Natural killer cell (primary cell): Measurements from ENCODE around the gene FAM131A. TPM values are rescaled to one million over a fixed set of nuclear protein-coding genes. Genes with fewer than 3 reads are reported as not detected.

ENCODE experiments used
- ATAC-seq, 3 donors: fragments of 150-1000 bp in 2 of 3; fragments of 200-7000 bp in 1 of 3; cut with Tn5 transposase; 1 replicate in 1 of 3; 2 replicates in 2 of 3; pipeline ENCODE4 v1.10.0; 2021; ENCODE audit warnings: mild to moderate bottlenecking in 2 of 3, moderate library complexity in 2 of 3
- DNase-seq, 2 donors: peaks; one replicate each; pipeline versions ENCODE4 v3.0.0 to v3.0.0-alpha.2; 2013 to 2021; ENCODE audit warnings: mixed read lengths in 1 of 2
- H3K27ac ChIP-seq: one replicate; pipeline ENCODE4 v1.5.1; 2013; ENCODE audit warnings: mild to moderate bottlenecking, low read length
- H3K27me3 ChIP-seq: one replicate; pipeline ENCODE4 v1.6.1; 2013; ENCODE audit warnings: low read length; ENCODE audit not compliant: control insufficient read depth, insufficient read depth
- H3K36me3 ChIP-seq: one replicate; pipeline ENCODE4 v1.6.1; 2013; ENCODE audit warnings: low read length; ENCODE audit not compliant: control insufficient read depth, insufficient read depth
- H3K4me1 ChIP-seq: one replicate; pipeline ENCODE4 v1.6.1; 2013; ENCODE audit warnings: low read length; ENCODE audit not compliant: control insufficient read depth, insufficient read depth
- H3K4me3 ChIP-seq: one replicate; pipeline ENCODE4 v1.5.1; 2013; ENCODE audit warnings: low read length
- H3K9me3 ChIP-seq: one replicate; pipeline ENCODE4 v1.6.1; 2013; ENCODE audit warnings: low read length; ENCODE audit not compliant: control insufficient read depth, insufficient read depth
- H3K27ac Mint-ChIP-seq, 2 donors: one replicate each; pipeline ENCODE4 v1.8.0; 2022; ENCODE audit warnings: mild to moderate bottlenecking in 2 of 2, mixed read lengths in 2 of 2, moderate library complexity in 1 of 2
- H3K27me3 Mint-ChIP-seq, 2 donors: one replicate each; pipeline ENCODE4 v1.8.0; 2022; ENCODE audit warnings: low read depth in 2 of 2, mixed read lengths in 2 of 2
- H3K36me3 Mint-ChIP-seq: one replicate; pipeline ENCODE4 v1.8.0; 2022; ENCODE audit warnings: mixed read lengths
- H3K4me1 Mint-ChIP-seq, 2 donors: one replicate each; pipeline ENCODE4 v1.8.0; 2022; ENCODE audit warnings: mixed read lengths in 2 of 2
- H3K4me3 Mint-ChIP-seq: one replicate; pipeline ENCODE4 v1.8.0; 2022; ENCODE audit warnings: mild to moderate bottlenecking, moderate library complexity, mixed read lengths
- H3K9me3 Mint-ChIP-seq, 2 donors: one replicate each; pipeline ENCODE4 v1.8.0; 2022; ENCODE audit warnings: mixed read lengths in 2 of 2
- CTCF ChIP-seq: fragments of 200-600 bp; IDR thresholded peaks from one replicate; pipeline ENCODE4 v1.8.0; 2022; ENCODE audit warnings: antibody characterized with exemption
- WGBS: methylation state at CpG from one replicate; pipeline ENCODE4 v1.1.7; 2013; ENCODE audit warnings: missing lambda C conversion rate; ENCODE audit not compliant: insufficient coverage; 5-methylcytosine and 5-hydroxymethylcytosine counted together
- intact Hi-C: fragments of 100-400 bp; cut with micrococcal nuclease; formaldehyde crosslinking; loops from one replicate; pipeline ENCODE4 v1.14.2; 2022
- total RNA-seq, 4 donors: library from RNA; stranded (reverse); fragments of 120-200 nt in 1 of 4; gene quantifications; one replicate each; pipeline versions ENCODE4 v1.2.3 to v1.2.4, GENCODE V29; 2013 to 2022

The FAM131A gene
- total RNA-seq, 3 donors from 2014 or later (not counting 1 experiment from before 2014, with no cell fraction given) = 6.9 to 8.8 (median 8.5) TPM

DNA sequence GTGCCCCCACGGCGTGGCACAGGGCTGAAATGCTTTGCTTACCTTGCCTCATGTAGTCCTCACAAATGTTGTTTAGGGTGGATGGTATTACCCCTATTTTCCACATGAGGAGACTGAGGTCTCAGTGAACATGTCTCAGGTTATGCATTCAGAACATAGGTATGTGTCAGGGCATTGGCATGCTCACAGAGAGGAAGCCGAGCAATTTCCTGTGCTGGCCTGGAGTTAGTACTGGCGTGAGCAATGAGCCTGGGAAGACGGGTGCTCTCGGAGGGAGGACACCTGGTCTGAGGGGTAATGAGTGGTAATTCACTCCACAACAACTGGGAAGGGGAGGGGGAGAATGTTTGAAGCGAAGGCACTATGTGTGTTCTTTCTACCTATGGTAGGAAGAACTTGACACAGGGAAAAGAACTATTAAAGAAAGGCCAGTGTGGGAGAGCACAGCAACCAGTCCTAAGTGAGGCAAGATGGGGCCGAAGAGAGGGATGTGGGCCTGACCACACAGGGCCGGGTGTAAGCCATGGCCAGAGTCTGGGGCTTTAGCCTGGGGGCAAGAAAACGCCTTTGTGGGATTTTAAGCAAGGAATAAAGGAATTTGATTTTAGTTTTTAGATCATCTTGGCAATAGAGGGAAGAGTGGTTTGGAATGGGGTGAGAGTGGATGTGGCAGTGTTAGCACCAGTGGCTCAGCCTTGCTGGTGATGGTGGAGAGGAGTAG lies 4.9 kb upstream of the FAM131A start:
- H3K27me3 ChIP-seq = no peaks in the 10 kb centered on the region
- Mint-ChIP-seq H3K9me3 (no peaks in the 10 kb centered on the region), H3K36me3 (peaks cover 24% of the 10 kb centered on the region), H3K27me3 (peaks cover 0 to 1% of the 10 kb centered on the region in 2 donors), H3K27ac (peak overlapping the region; percentile 78 to 80), H3K4me1 (peaks cover 12 to 37% of the 10 kb centered on the region in 2 donors), H3K4me3 (peak overlapping the region; percentile 1)
- no peak for TF ChIP-seq CTCF
- intact Hi-C loops = no loop called here
- no peaks in the 10 kb centered on the region for H3K9me3 ChIP-seq
- peaks cover 67% of the 10 kb centered on the region for H3K36me3 ChIP-seq
- DNase-seq (no peak), ATAC-seq (no peak)
- no peak overlapping the region for H3K4me3 ChIP-seq
- H3K27ac ChIP-seq = no peak overlapping the region
- 90% methylated on average over 10 of the region's 10 CpGs for WGBS
- peaks cover 20% of the 10 kb centered on the region for H3K4me1 ChIP-seq

- H3K27me3 Mint-ChIP-seq = peaks cover 0 to 7% of the 10 kb centered on the region in 2 donors
- Histone ChIP-seq H3K27ac (no peak overlapping the region), H3K4me3 (no peak overlapping the region), H3K36me3 (peaks cover 60% of the 10 kb centered on the region), H3K27me3 (no peaks in the 10 kb centered on the region), H3K4me1 (peaks cover 20% of the 10 kb centered on the region), H3K9me3 (no peaks in the 10 kb centered on the region)
- intact Hi-C loops = no loop called here
- 93% methylated on average over 6 of the region's 6 CpGs for WGBS
- peaks cover 17 to 43% of the 10 kb centered on the region in 2 donors for H3K4me1 Mint-ChIP-seq
- H3K4me3 Mint-ChIP-seq = peak overlapping the region; percentile 4
- no peak for ATAC-seq
- H3K36me3 Mint-ChIP-seq = peaks cover 24% of the 10 kb centered on the region
- no peak for TF ChIP-seq CTCF
- peak overlapping the region; percentile 78 to 80 for H3K27ac Mint-ChIP-seq
- H3K9me3 Mint-ChIP-seq = no peaks in the 10 kb centered on the region
- no peak for DNase-seq
Measured at GRCh38 chr3:184333190-184333589, 4.2 kb upstream of the FAM131A start.

GRCh38 chr3:184333700-184334099 lies 3.7 kb upstream of the FAM131A start:
- Histone ChIP-seq H3K4me1 (peaks cover 23% of the 10 kb centered on the region), H3K27me3 (no peaks in the 10 kb centered on the region), H3K4me3 (no peak overlapping the region), H3K27ac (no peak overlapping the region), H3K36me3 (peaks cover 55% of the 10 kb centered on the region), H3K9me3 (no peaks in the 10 kb centered on the region)
- ATAC-seq (no peak), DNase-seq (no peak)
- 88% methylated on average over 3 of the region's 3 CpGs for WGBS
- Mint-ChIP-seq H3K36me3 (peaks cover 20% of the 10 kb centered on the region), H3K4me3 (peak overlapping the region; percentile 35), H3K9me3 (no peaks in the 10 kb centered on the region), H3K4me1 (peaks cover 17 to 41% of the 10 kb centered on the region in 2 donors), H3K27ac (peak overlapping the region; percentile 78 to 80), H3K27me3 (peaks cover 0 to 7% of the 10 kb centered on the region in 2 donors)
- no peak for TF ChIP-seq CTCF
- intact Hi-C loops = loop anchor here (2.0 kb wide), 1 partner anchor 13 kb away; no protein-coding TSS in a partner anchor
